ENCODE results near the gene DAPK1. TPM values are rescaled to one million over a fixed set of nuclear protein-coding genes. Genes with fewer than 3 reads are reported as not detected.

The DAPK1 gene
- polyA plus RNA-seq, 2 of the 4 experiments (the other 2 are of a cell fraction) = 55.2 to 67.2 TPM

GRCh38 chr9:87681271-87682061, 183.8 kb downstream of the DAPK1 start:
- Histone ChIP-seq H3K4me1 (peaks cover 27% of the 10 kb centered on the region; the same call in 2 of the 3 replicates), H3K27ac (peak overlapping the region in 1 of 2 experiments; percentile 37; a peak in 1 of 6 replicates), H3K4me3 (no peak overlapping the region), H3K9me3 (no peaks in the 10 kb centered on the region), H3K4me2 (no peak overlapping the region)
- DNase-seq (ENCODE audit: low read depth in 1 of 2, low spot score in 1 of 2) (no peak), FAIRE-seq (no peak), ATAC-seq (no peak)
- TF ChIP-seq MAFK (IDR thresholded peaks at IDR 0.05; ENCODE audit: partially characterized antibody) (peak; percentile 76), KDM5A (IDR thresholded peaks at IDR 0.05) (no peak)
- CTCF ChIA-PET = interaction anchor here (1.7 to 21.0 kb wide), 4 partner anchors 8 to 208 kb away, joined by 4 to 473 read pairs (median 26); partner anchors contain the start of gene CTSL
- POLR2A ChIA-PET = no interaction called here
- WGBS (ENCODE audit: missing lambda C conversion rate) = 96% methylated on average over 11 of the region's 11 CpGs

- Histone ChIP-seq H3K4me3 (no peak overlapping the region), H3K9me3 (no peaks in the 10 kb centered on the region), H3K27ac (peak overlapping the region in 1 of 2 experiments; percentile 37; a peak in 1 of 6 replicates), H3K4me1 (peaks cover 27% of the 10 kb centered on the region; the same call in 2 of the 3 replicates), H3K4me2 (no peak overlapping the region)
- 65% methylated on average over 4 of the region's 4 CpGs for WGBS (ENCODE audit: missing lambda C conversion rate)
- TF ChIP-seq FOXS1 (CRISPR knock-in tag; IDR thresholded peaks at IDR 0.05) (no peak), FOSB (CRISPR knock-in tag; IDR thresholded peaks at IDR 0.05) (no peak), HOXA7 (CRISPR knock-in tag; IDR thresholded peaks at IDR 0.05) (no peak)
- ChIA-PET CTCF (interaction anchor here (2.8 to 21.0 kb wide), 3 partner anchors 7 to 129 kb away, joined by 10 to 473 read pairs (median 43); partner anchors contain the start of gene CTSL), POLR2A (no interaction called here)
- DNase-seq (ENCODE audit: low read depth in 1 of 2, low spot score in 1 of 2) (no peak), FAIRE-seq (no peak), ATAC-seq (no peak)
Observed at GRCh38 chr9:87682085-87682484, 184.4 kb downstream of the DAPK1 start.

GRCh38 chr9:87682618-87683017, 185.0 kb downstream of the DAPK1 start:
- FAIRE-seq = no peak
- 85% methylated on average over 4 of the region's 4 CpGs for WGBS (ENCODE audit: missing lambda C conversion rate)
- ATAC-seq = no peak

GRCh38 chr9:87683751-87684626, 186.3 kb downstream of the DAPK1 start:
- POLR2A ChIA-PET = interaction anchor here (0.8 kb wide), 1 partner anchor 43 kb away, joined by 3 read pairs; no protein-coding TSS in a partner anchor
- ATAC-seq (peak; percentile 62 to 67; a peak in 5 of 6 replicates), FAIRE-seq (no peak), DNase-seq (ENCODE audit: low read depth in 1 of 2, low spot score in 1 of 2) (no peak)
- CTCF ChIA-PET = interaction anchor here (0.6 to 21.0 kb wide), 36 partner anchors 10 to 358 kb away, joined by 3 to 473 read pairs (median 5); partner anchors contain the start of genes CDK20, CTSL and SPATA31E1
- peaks cover 27% of the 10 kb centered on the region; the same call in 2 of the 3 replicates for H3K4me1 ChIP-seq
- TF ChIP-seq MAX (IDR thresholded peaks at IDR 0.05) (no peak), KDM1A (IDR thresholded peaks at IDR 0.05; ENCODE audit: low read depth) (no peak), RAD21 (conservative IDR thresholded peaks at IDR 0.05 in 1 of 2, IDR thresholded peaks at IDR 0.05 in 1 of 2) (no peak), RARB (CRISPR knock-in tag; IDR thresholded peaks at IDR 0.05) (no peak), ELK1 (IDR thresholded peaks at IDR 0.05; ENCODE audit: low read depth, low read length) (no peak), MAZ (IDR thresholded peaks at IDR 0.05; ENCODE audit: borderline replicate concordance, low read depth, low read length) (no peak), POLR2A (IDR thresholded peaks at IDR 0.05; ENCODE audit: low read length) (no peak)
- WGBS (ENCODE audit: missing lambda C conversion rate) = 89% methylated on average over 18 of the region's 24 CpGs
- peak overlapping the region in 1 of 2 experiments; percentile 70; a peak in 4 of 6 replicates for H3K27ac ChIP-seq
- H3K9me3 ChIP-seq = no peaks in the 10 kb centered on the region
- H3K4me2 ChIP-seq = peak overlapping the region; percentile 26; the same call in 1 of the 3 replicates
- no peak overlapping the region for H3K4me3 ChIP-seq

More at GRCh38 chr9:87682618-87683017, 185.0 kb downstream of the DAPK1 start:
- Histone ChIP-seq H3K27ac (no peak overlapping the region), H3K4me3 (no peak overlapping the region), H3K4me2 (no peak overlapping the region), H3K4me1 (peaks cover 27% of the 10 kb centered on the region; the same call in 2 of the 3 replicates), H3K9me3 (no peaks in the 10 kb centered on the region)
- TF ChIP-seq NR3C1 (IDR thresholded peaks at IDR 0.05) (no peak), GATA3 (IDR thresholded peaks at IDR 0.05; ENCODE audit: borderline replicate concordance) (no peak), JUN (IDR thresholded peaks at IDR 0.05) (no peak), BHLHE40 (IDR thresholded peaks at IDR 0.05; ENCODE audit: low read depth, low read length) (no peak), MAFK (IDR thresholded peaks at IDR 0.05; ENCODE audit: partially characterized antibody) (no peak), CHD4 (IDR thresholded peaks at IDR 0.05; ENCODE audit: borderline replicate concordance) (no peak), TP53 (CRISPR knock-in tag; IDR thresholded peaks at IDR 0.05) (no peak), CHD2 (IDR thresholded peaks at IDR 0.05; ENCODE audit: low read length, partially characterized antibody) (no peak), MAX (IDR thresholded peaks at IDR 0.05) (no peak), TFCP2L1 (CRISPR knock-in tag; IDR thresholded peaks at IDR 0.05) (no peak), RARB (CRISPR knock-in tag; IDR thresholded peaks at IDR 0.05) (no peak)
- POLR2A ChIA-PET = no interaction called here
- no peak for DNase-seq (ENCODE audit: low read depth in 1 of 2, low spot score in 1 of 2)
- CTCF ChIA-PET = interaction anchor here (3.7 to 21.0 kb wide), 3 partner anchors 9 to 129 kb away, joined by 35 to 473 read pairs (median 43); partner anchors contain the start of gene CTSL

All from A549 (cell line).